ENCODE data around the gene TMEM182. TPM values are rescaled to one million over a fixed set of nuclear protein-coding genes. Genes with fewer than 3 reads are reported as not detected.

The TMEM182 gene, protein sequence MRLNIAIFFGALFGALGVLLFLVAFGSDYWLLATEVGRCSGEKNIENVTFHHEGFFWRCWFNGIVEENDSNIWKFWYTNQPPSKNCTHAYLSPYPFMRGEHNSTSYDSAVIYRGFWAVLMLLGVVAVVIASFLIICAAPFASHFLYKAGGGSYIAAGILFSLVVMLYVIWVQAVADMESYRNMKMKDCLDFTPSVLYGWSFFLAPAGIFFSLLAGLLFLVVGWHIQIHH
- 1.8 and 3.8 TPM in 2 replicates for total RNA-seq (2014; rRNA removed; shearing (Covaris generic))

DNA sequence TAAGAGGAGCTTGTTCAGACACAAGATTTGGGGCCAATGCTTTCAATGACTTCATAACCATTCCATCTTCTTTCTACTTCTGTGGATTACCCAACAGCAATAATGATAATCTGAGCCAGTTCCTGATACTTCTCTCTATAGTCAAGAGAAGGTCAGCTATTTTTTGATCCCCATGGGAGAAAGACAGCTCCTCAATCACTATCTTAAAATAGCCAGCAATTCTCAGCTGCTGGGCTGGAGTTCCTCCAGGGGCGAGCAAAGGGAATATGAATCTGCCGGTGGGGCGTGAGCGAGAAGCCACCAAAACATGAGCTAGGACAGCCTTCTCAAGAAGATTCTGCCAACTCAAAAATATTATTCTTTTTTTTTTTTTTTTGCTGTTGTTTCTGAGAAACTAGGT lies at the start of gene TMEM182:
TMEM182 (plus strand) TSS at position 269 of the 400 bp plus-strand sequence. CDS start 187 bp downstream, outside the sequence.
- in situ Hi-C loops (cut with HindIII; ENCODE audit: low sequenced_read_pairs): no loop called here
- no peak for DNase-seq (ENCODE audit: low spot score)

DNA sequence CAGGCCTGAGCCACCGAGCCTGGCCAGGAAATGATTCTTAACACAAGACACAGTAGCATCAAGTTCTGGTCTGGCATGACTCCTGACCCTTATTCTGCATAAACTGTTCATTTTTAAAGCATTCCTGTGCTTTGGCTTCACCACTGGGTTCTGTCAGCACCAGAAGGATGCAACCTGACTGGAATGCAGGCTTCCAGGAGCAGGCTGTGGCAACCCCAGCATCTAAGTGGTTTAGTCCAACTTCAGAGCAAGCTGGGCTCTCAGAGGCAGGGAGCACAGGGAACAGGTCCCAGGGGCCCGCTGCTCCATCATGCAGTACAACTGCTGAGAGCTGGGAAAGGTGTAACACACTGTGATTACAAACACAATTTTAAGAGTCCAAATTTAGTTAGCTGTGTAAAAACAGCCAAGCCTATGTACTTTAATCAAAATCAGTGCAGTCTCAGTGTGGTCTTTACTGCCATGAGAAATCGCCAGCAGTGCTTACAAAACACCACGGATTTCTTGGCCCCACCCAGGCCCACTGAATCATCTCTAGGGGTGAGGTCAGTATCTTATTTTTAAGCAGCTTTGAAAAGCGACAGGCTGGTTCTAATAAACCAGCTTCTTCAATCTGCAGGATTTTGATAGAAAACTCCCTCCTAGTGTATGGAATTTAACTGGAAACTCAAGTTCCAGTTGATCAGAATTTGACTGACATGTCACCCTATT lies 44.4 kb upstream of the TMEM182 start:
- no peak for DNase-seq (ENCODE audit: low spot score)
- in situ Hi-C loops (cut with HindIII; ENCODE audit: low sequenced_read_pairs): no loop called here

DNA sequence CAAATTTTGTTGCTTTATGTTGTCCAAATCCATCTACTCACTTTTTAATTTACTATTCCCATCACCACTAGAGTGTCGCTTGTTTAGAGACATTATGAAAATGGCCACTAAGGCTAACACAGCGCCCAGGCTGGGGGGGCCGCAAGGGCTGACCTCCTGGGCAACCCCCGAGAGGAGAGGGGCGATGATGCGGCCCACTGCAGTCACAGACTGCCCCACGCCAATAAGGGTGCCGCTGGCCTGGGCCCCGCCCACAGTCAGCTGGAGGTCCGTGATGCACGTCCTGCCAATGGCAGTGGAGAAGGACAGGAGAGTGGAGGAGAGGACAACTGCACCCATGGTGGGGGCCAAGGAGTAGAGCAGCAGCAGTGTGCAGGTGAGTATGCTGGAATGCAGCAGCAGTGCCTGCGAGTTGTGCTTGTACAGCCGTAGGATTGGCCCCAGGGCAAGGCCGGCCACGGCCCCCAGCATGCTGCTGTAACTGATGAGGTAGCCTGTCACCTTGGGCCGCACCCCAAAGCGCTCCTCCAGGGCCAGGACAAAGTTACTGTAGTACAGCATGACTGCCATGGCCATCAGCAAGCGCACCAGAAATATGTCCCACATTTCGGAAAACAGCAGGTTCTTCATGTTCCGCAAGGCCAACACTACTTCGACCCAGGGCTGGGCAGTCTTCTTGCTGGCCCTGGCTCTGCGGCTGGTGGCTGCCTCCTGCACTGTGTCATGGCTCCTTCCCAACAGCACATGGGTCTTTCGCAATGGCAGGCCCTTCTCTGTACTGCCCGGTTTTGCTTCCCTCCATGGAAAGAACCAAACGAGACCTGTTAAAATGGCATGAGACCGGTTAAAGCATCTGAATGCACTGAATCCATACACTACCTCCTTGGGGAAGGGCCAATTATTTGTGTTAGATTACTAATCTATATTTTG lies 43.2 kb upstream of the TMEM182 start:
- in situ Hi-C loops (cut with HindIII; ENCODE audit: low sequenced_read_pairs): no loop called here
- DNase-seq (ENCODE audit: low spot score): no peak

DNA sequence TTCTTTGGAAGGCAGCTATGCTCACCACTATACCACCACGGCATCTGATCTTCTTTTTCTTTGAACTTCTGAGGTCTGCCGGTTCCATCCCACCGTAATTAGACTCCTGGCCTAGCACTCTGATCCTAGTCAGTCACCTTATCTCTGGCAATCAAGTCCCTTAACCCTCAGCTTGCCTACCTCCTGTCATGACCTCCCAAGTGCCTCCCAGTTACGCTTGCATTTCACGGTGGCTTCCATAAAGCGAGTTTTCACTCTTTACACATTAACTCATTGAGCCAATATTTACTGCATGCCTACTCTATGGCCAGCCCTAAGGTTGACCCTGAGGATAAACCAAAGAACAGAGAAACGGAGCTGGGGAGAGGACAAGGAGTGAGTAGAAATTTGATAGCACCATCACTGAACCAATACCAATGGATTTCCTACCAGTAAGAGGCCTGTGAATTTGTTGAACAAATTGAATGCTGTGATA lies 37.8 kb upstream of the TMEM182 start:
- in situ Hi-C loops (cut with HindIII; ENCODE audit: low sequenced_read_pairs): no loop called here
- DNase-seq (ENCODE audit: low spot score): no peak

DNA sequence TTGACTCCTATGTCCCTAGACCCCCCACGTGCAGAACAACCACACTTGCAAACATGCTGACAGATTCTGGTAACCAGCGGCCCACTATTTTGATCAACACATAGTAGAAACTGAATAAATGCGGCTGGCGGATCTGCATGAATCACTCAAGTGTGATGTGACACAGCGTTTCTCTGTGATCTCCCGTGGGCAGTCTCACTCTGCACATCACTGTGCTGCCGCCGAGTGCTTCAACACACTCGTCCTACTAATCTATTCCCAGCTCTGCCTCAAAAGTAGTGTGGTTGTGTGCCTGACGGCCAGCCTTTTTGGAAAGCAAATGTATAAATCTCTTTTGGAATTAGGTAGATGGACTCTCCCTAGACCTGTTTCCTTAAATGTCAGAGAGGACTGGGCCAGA lies 37.3 kb upstream of the TMEM182 start:
- no peak for DNase-seq (ENCODE audit: low spot score)
- in situ Hi-C loops (cut with HindIII; ENCODE audit: low sequenced_read_pairs): no loop called here

DNA sequence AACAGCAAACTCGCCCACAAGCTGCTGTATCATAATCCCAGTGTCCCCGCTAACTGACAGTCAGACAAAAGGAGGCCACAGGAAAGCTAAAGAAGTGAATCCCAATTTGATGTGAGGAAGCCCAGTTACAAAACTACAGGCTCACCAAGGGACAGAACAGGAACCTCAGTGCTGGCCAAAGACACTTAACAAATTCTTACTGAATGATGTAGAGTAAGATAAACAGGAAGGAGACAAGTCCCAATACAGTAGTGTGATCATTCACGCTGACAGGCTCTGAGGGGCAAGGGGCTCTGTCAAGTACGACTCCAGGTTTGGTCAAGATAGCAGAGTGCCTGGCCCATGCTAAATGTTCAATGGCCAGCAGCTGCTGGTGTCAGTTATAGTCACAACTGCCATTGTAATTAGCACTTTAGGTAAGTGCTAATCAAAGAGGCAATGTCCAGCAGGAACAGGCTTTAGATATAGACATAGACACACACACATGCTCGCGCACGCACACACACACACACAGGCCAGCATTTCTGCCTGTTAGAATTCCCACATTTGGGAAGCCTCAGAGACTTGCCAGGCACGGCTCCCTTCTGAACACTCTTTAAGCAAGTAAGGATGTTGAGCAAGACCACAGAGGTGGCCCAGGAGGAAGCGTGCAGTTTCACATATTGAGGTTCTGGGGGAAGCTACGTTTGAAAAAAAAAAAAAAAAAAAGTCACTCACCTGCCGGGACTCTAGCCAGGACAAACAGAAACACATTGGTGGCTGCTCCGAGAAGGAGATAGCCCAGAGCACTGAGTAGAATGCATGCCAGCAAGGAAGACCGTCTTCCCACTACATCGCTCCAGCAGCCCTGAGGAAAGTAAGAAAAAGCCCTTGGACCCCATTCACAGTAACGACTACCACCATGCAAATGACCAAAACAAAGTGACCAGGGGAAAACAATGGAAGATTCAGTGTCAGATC lies 35.4 kb upstream of the TMEM182 start:
- no peak for DNase-seq (ENCODE audit: low spot score)
- in situ Hi-C loops (cut with HindIII; ENCODE audit: low sequenced_read_pairs): no loop called here

DNA sequence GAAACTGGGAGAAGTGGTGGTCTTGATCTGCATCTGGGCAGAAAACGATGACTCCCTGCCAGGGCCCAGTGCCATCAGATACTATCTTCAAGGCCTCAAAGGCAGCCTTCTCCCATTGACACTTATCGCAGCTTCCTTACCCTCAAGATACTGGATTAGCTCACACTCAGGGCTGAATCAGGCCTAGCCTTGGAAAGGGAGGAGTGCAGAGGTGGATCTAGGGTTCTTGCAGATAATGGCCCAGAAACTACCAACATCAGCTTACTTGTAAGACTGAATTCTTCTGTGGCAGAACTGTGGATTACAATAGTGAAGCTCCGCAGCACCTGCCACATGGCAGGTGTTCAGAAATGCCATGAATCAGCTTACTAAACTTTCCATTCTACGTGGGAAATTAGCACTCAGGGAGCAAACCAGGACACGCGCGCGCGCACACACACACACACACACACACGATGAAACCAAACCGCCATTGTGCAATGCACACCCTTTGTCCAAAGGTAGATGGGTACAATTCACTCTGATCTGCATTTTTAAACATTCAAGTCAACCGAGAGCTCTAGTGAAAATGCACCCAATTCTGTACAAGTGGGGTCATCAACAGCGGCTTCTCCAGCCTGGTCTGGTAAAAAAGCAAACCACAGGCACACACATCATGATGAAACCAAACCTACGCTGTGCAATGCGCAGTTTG lies 26.3 kb upstream of the TMEM182 start:
- in situ Hi-C loops (cut with HindIII; ENCODE audit: low sequenced_read_pairs): no loop called here
- peak; percentile 57 for DNase-seq (ENCODE audit: low spot score)

DNA sequence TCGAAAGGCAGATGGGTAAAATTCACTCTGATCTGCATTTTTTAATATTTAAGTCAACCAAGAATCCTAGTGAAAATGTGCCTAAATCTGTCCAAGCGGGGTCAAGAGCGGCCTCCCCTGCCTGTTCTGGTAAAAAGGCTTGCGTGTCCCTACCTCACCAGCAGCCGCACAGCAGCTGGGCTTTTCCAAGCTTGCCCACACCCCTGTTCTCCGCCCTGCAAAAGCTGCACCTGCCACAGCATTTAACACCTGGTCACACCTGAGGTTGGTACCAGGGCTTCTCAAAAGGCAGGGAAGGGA lies 25.8 kb upstream of the TMEM182 start:
- no peak for DNase-seq (ENCODE audit: low spot score)
- in situ Hi-C loops (cut with HindIII; ENCODE audit: low sequenced_read_pairs): no loop called here

DNA sequence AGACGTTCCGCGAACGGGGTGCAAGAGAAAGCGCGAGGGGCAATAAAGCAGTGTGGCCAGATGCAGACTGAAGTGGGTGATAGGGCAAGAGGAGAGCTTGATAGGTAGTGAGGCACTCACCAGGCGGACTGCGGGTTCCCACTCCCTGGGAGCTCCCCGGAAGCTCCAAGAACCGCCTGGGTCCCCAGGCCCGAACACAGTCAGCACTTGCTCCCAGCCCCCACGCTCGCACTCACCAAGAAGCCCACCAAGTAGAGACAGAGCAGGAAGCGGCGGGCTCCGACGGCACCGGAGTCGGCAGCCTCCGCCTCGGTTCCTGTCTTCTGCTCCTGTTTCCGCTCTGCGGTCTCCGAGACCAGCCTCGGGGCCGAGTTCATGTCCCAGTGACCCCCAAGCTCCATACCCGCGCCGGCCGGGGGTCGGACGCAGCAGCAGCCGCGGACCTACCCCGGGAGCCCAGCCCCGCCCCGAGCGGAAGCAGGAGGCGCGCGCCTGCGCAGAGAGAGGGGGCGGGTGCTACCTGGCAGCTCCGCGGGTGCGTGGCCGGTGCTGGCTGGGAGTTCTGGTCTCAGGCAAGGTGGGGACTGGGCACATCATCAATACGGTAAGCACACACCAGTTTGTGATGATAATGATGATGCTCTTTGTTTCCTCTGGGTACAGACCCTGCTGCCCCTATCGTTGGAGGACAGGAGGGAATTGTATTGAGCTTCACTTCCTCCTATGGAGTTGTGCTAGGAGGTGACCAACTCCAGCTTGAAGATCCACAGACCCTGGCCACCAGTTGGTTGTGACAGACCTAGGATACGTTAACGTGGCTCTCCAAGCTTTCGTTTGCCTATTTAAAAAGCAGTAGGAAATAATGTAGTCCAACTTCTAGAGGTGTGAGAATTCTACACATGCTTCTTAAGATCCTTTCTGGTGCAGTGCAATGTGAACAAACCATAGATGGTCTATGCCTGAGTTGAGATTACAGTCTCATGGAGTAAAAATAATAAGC lies 25.1 kb upstream of the TMEM182 start:
- in situ Hi-C loops (cut with HindIII; ENCODE audit: low sequenced_read_pairs): no loop called here
- peak; percentile 81 for DNase-seq (ENCODE audit: low spot score)

DNA sequence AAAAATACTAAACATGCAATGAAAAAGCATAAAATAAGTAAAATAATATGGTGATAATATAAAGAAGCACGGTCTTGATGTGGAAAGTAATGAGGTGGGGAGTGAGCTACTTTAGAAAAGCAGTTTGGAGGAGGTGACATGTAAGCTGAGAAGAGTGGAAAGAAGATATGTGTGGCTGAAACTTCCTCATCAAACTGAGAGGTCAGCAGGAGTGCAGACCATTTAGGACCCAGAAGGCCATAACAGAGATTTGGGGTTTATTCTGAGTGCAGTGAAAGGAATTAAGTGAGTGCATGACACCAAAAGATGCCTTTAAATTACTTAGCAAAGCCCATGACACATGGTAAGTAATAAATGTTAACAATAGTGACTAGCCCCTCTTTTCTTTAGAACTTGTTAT lies 24.4 kb upstream of the TMEM182 start:
- no peak for DNase-seq (ENCODE audit: low spot score)
- in situ Hi-C loops (cut with HindIII; ENCODE audit: low sequenced_read_pairs): no loop called here

DNA sequence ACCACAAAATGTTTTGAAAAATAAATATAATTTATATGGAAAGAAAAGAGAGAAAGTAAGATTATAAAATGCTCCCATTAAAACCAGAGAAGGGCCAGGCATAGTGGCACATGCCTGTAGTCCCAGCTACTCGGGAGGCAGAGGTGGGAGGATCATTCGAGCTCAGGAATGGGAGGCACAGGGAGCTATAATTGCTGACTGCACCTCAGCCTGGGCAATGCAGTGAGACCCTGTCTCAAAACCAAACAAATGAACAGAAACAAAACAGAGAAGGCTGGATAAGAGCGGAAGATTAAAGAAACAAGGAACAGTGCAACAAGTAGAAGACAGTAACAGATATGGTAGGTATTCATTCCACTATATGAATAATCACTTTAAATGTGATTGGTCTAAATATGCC lies 18.6 kb upstream of the TMEM182 start:
- in situ Hi-C loops (cut with HindIII; ENCODE audit: low sequenced_read_pairs): no loop called here
- DNase-seq (ENCODE audit: low spot score): no peak

DNA sequence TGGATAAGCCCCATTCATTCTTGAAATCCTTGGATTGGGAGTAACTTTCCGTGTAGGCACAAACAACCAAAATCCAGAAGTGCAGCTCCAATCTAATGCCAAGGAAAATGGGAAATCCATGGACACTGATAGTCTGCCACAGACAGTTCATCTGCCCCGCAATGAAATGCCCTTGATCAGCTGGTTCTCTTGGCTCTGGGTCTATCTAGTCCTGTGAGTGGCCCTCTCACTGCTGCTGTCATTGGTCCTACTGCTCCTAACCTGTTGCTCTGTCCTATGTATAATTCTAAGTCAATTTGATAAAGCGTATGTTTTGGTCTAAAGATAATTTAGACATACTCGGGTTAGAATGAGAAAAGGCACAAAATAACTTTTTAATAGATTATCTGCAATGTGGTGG lies 13.7 kb upstream of the TMEM182 start:
- in situ Hi-C loops (cut with HindIII; ENCODE audit: low sequenced_read_pairs): no loop called here
- no peak for DNase-seq (ENCODE audit: low spot score)

DNA sequence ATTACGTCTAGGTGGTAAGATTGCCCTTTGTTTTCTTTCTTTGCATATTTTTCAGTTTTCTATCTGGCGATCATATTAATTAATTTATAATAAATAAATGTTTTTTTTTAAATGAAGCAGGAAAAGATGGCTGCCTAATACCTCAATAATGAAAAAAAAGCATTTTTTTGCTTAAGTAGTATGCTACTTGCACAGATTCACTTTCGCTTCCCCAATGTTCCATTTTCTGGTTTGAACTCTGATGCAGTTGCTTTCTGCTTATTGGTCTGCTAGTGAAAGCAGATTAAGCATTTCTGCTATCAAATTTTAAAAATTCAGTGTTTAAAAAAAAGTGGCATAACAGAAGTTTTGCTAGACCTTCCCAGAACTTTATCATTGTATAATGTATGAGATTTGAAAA lies 11.9 kb upstream of the TMEM182 start:
- DNase-seq (ENCODE audit: low spot score): no peak
- in situ Hi-C loops (cut with HindIII; ENCODE audit: low sequenced_read_pairs): no loop called here

DNA sequence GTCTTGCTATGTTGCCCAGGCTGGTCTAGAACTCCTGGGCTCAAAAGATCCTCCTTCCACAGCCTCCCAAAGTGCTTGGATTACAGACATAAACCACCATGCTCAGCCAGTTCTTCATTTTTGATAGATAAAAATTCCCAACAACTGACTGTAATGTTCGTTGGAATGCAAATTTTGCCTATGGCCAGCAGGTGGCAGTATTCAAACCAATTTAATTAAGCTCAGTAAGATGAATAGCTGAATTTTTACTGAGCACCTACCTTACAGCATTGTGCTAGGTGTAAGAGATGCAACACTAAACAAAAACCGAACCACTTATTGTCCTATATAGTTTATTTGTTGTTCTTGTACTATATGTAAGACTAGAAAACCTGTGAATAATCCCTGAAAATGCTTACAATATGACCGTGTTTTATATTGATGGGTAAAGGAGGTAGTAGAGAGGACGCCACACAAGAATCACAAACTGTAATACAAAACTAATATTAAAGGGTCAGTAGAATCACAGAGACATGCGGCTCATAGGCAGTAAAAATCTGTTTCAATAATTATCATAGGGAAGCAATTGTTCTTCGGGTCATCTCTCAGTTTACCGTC lies 8.2 kb upstream of the TMEM182 start:
- in situ Hi-C loops (cut with HindIII; ENCODE audit: low sequenced_read_pairs): no loop called here
- peak; percentile 84 for DNase-seq (ENCODE audit: low spot score)

DNA sequence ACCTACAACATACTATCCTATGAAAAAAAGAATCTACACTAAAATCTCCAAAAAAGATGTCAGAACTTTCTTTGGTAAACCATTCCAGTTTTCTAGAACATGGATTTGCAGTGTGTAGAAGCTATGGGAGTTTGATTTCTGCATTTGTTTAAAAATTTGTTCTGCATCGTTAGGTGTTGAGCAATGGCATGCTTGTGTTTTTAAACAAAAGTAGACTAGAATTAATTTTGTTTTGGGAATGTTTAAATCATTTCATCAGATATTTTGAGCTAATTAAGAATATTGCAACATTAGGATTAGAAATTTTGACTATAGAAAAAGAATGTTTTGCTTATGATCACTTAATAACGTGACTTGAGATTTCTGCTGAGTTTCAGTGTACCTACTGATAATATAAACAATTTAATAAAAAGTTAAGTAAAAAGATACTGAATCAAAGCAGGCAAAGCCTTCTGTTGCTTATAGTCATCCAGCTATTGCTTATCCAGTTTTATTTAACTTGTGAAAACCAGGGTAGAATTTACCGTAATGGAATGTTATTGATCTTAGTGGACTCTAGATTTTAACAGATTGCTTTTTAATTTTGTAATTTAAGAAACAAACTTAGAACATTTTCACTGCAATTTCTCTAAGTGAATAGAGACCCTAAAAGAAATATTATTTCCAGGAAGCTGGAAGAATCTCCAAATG lies 7.2 kb upstream of the TMEM182 start:
- no peak for DNase-seq (ENCODE audit: low spot score)
- in situ Hi-C loops (cut with HindIII; ENCODE audit: low sequenced_read_pairs): no loop called here

DNA sequence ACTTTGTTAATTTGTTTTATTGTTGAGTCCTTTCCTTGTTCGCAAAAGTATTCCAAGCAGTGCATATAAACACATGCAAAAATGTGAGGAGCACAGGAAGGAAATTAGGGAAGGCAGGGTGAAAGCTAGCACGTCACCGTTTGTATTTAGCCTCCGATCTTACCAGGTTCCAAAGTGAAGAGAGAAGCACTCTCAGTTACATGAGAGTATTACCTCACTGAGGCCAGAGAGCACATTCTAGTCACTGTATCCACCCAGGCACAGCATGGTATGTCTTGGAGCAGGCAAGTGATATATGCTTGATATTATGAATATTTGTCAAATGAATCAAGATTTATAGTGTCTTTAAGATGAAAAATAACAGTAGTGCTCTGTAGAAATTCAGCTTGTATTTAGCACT lies 6.5 kb upstream of the TMEM182 start:
- in situ Hi-C loops (cut with HindIII; ENCODE audit: low sequenced_read_pairs): no loop called here
- no peak for DNase-seq (ENCODE audit: low spot score)
